ENCODE data around the gene IL3. TPM values are rescaled to one million over a fixed set of nuclear protein-coding genes. Genes with fewer than 3 reads are reported as not detected.

Gene IL3
- total and polyA plus RNA-seq, 9 donors, result not detected

GRCh38 chr5:132067941-132068808, 7.7 kb downstream of the IL3 start:
- H3K4me1 ChIP-seq (ENCODE audit: insufficient read depth), result no peaks in the 10 kb centered on the region
- no peaks in the 10 kb centered on the region for H3K36me3 ChIP-seq
- TF ChIP-seq POLR2A (IDR thresholded peaks at IDR 0.05), result no peak
- TF ChIP-seq EP300 (IDR thresholded peaks at IDR 0.05), result no peak
- no peak for TF ChIP-seq CTCF (IDR thresholded peaks at IDR 0.05)
- H3K4me3 ChIP-seq, result no peak overlapping the region
- no peaks in the 10 kb centered on the region for H3K9me3 ChIP-seq
- WGBS, 3 donors, result 75 to 83% (median 81%) methylated on average over 12 to 13 of the region's 13 CpGs
- intact Hi-C loops (cut with DNase I), result loop anchor here in 1 of 4 donors (10.0 kb wide), 1 partner anchor 483 kb away; no protein-coding TSS in a partner anchor
- no peak for DNase-seq
- no peaks in the 10 kb centered on the region for H3K27me3 ChIP-seq
- H3K27ac ChIP-seq, result no peak overlapping the region

GRCh38 chr5:132069561-132069960, 9.1 kb downstream of the IL3 start:
- DNase-seq, result no peak
- TF ChIP-seq POLR2A (IDR thresholded peaks at IDR 0.05) (no peak), CTCF (IDR thresholded peaks at IDR 0.05) (no peak), EP300 (IDR thresholded peaks at IDR 0.05) (no peak)
- no peak overlapping the region for H3K4me3 ChIP-seq
- intact Hi-C loops (cut with DNase I), result loop anchor here in 1 of 4 donors (10.0 kb wide), 1 partner anchor 485 kb away; no protein-coding TSS in a partner anchor
- no peaks in the 10 kb centered on the region for H3K9me3 ChIP-seq
- no peaks in the 10 kb centered on the region for H3K36me3 ChIP-seq
- H3K27me3 ChIP-seq, result no peaks in the 10 kb centered on the region
- 92 to 98% (median 95%) methylated on average over 10 of the region's 10 CpGs for WGBS, 3 donors
- no peak overlapping the region for H3K27ac ChIP-seq
- H3K4me1 ChIP-seq (ENCODE audit: insufficient read depth), result no peaks in the 10 kb centered on the region

- Histone ChIP-seq H3K9me3 (no peaks in the 10 kb centered on the region), H3K27ac (no peak overlapping the region), H3K36me3 (no peaks in the 10 kb centered on the region), H3K27me3 (no peaks in the 10 kb centered on the region), H3K4me1 (ENCODE audit: insufficient read depth) (no peaks in the 10 kb centered on the region), H3K4me3 (no peak overlapping the region)
- TF ChIP-seq CTCF (IDR thresholded peaks at IDR 0.05), result no peak
- no peak for TF ChIP-seq POLR2A (IDR thresholded peaks at IDR 0.05)
- no peak for TF ChIP-seq EP300 (IDR thresholded peaks at IDR 0.05)
- WGBS, 3 donors, result 90 to 98% (median 93%) methylated on average over 3 of the region's 3 CpGs
- no peak for DNase-seq
- intact Hi-C loops (cut with DNase I), result loop anchor here in 1 of 4 donors (10.0 kb wide), 1 partner anchor 485 kb away; no protein-coding TSS in a partner anchor
These were observed 9.5 kb downstream of the IL3 start for GRCh38 chr5:132069994-132070393.

GRCh38 chr5:132070460-132071337, 10.2 kb downstream of the IL3 start:
- Histone ChIP-seq H3K4me1 (ENCODE audit: insufficient read depth) (no peaks in the 10 kb centered on the region), H3K4me3 (no peak overlapping the region), H3K27ac (no peak overlapping the region), H3K36me3 (no peaks in the 10 kb centered on the region), H3K9me3 (no peaks in the 10 kb centered on the region), H3K27me3 (no peaks in the 10 kb centered on the region)
- WGBS, 3 donors, result 79 to 83% (median 80%) methylated on average over 13 of the region's 13 CpGs
- intact Hi-C loops (cut with DNase I), result no loop called here
- TF ChIP-seq POLR2A (IDR thresholded peaks at IDR 0.05), result no peak
- TF ChIP-seq EP300 (IDR thresholded peaks at IDR 0.05), result no peak
- no peak for TF ChIP-seq CTCF (IDR thresholded peaks at IDR 0.05)
- DNase-seq, result no peak
